CD4-positive, alpha-beta memory T cell (primary cell): ENCODE measurements around the gene MYBPH. TPM values are rescaled to one million over a fixed set of nuclear protein-coding genes. Genes with fewer than 3 reads are reported as not detected.

Experiments
- polyA plus RNA-seq, 2 donors: library from polyadenylated mRNA; unstranded; fragments of 300-500 nt; fragmentation: Illumina TruSeq; gene quantifications; one replicate each; pipeline ENCODE4 v1.2.3, GENCODE V29; 2021
- total RNA-seq, 2 experiments: library from RNA; stranded (reverse); gene quantifications; one replicate each; pipeline ENCODE4 v1.2.3, GENCODE V29; 2021

MYBPH gene
- total and polyA plus RNA-seq, 4 experiments from 2014 or later, result not detected

Other genes starting within 250 kb of the MYBPH start
- gene KLHL12, start 248.6 kb downstream of the MYBPH start, total RNA-seq, result 10 to 100 TPM; 24.2 to 27.1 TPM
- gene KLHL12, start 248.6 kb downstream of the MYBPH start, polyA plus RNA-seq, result 10 to 100 TPM; 24.5 to 27.1 TPM
- 10 to 100 TPM; 52.6 to 58.3 TPM for gene ADIPOR1, start 217.5 kb downstream of the MYBPH start, total RNA-seq
- gene ADIPOR1, start 217.5 kb downstream of the MYBPH start, polyA plus RNA-seq, result 100 to 1,000 TPM in 1 of 2 donors, 10 to 100 TPM in 1; 98.2 to 164 TPM
- 10 to 100 TPM; 48.6 to 51.8 TPM for gene CYB5R1, start 208.6 kb downstream of the MYBPH start, total RNA-seq
- 10 to 100 TPM; 52.0 to 81.9 TPM for gene CYB5R1, start 208.6 kb downstream of the MYBPH start, polyA plus RNA-seq
- gene TMEM183A, start 168.5 kb downstream of the MYBPH start, total RNA-seq, result 10 to 100 TPM; 69.3 to 70.3 TPM
- 10 to 100 TPM; 53.9 to 71.2 TPM for gene TMEM183A, start 168.5 kb downstream of the MYBPH start, polyA plus RNA-seq
- 1 to 10 TPM; 1.4 to 1.5 TPM for gene PPFIA4, start 149.3 kb downstream of the MYBPH start, total RNA-seq
- gene PPFIA4, start 149.3 kb downstream of the MYBPH start, polyA plus RNA-seq, result not detected
- not detected for gene MYOG, start 89.8 kb downstream of the MYBPH start, total RNA-seq
- not detected for gene MYOG, start 89.8 kb downstream of the MYBPH start, polyA plus RNA-seq
- not detected for gene ADORA1, start 48.1 kb downstream of the MYBPH start, total RNA-seq
- gene ADORA1, start 48.1 kb downstream of the MYBPH start, polyA plus RNA-seq, result under 1 TPM in 1 of 2 donors, not detected in 1; 0.10 TPM
- 1 to 10 TPM; 5.2 to 5.7 TPM for gene CHI3L1, start 10.9 kb upstream of the MYBPH start, total RNA-seq
- gene CHI3L1, start 10.9 kb upstream of the MYBPH start, polyA plus RNA-seq, result not detected
- under 1 TPM; 0.41 to 0.78 TPM for gene CHIT1, start 53.8 kb upstream of the MYBPH start, total RNA-seq
- not detected for gene CHIT1, start 53.8 kb upstream of the MYBPH start, polyA plus RNA-seq
- gene BTG2, start 129.7 kb upstream of the MYBPH start, total RNA-seq, result 100 to 1,000 TPM; 197 to 201 TPM
- 100 to 1,000 TPM; 123 to 288 TPM for gene BTG2, start 129.7 kb upstream of the MYBPH start, polyA plus RNA-seq
- gene FMOD, start 175.3 kb upstream of the MYBPH start, total RNA-seq, result not detected
- gene FMOD, start 175.3 kb upstream of the MYBPH start, polyA plus RNA-seq, result not detected